ENCODE data around the gene SLC41A2. TPM values are rescaled to one million over a fixed set of nuclear protein-coding genes. Genes with fewer than 3 reads are reported as not detected.

The SLC41A2 gene
- total and polyA plus RNA-seq, 10 of the 15 experiments (the other 5 are each of a cell fraction or from before 2014, with no cell fraction given) = 3.5 to 19.0 (median 11.3) TPM

DNA sequence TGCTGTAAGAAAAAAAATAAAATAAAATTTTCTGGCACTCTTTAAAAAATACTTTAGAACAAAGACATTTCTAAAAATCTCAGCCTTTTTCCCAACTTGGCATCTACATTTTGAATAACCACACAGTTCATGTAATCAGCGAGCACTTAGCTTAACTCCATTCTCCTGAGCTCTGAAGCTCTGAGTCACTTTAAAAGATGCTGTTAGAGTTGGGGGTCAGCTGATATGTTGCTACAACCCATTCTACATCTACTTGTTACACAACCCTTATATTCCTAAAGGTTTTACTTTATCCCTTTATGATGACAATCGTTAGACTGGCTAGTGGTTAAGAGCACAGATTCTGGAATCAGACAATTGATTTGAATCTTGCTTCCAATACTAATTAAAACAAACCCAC, 48.3 kb downstream of the SLC41A2 start:
- H3K27ac ChIP-seq (ENCODE audit: control insufficient read depth, insufficient read depth) = no peak overlapping the region
- TF ChIP-seq NFYA (IDR thresholded peaks at IDR 0.05; ENCODE audit: borderline replicate concordance, low read depth, low read length) = no peak
- TF ChIP-seq BCL11A (IDR thresholded peaks at IDR 0.05; ENCODE audit: low read depth, low read length) = no peak
- TF ChIP-seq, protein P1, sequence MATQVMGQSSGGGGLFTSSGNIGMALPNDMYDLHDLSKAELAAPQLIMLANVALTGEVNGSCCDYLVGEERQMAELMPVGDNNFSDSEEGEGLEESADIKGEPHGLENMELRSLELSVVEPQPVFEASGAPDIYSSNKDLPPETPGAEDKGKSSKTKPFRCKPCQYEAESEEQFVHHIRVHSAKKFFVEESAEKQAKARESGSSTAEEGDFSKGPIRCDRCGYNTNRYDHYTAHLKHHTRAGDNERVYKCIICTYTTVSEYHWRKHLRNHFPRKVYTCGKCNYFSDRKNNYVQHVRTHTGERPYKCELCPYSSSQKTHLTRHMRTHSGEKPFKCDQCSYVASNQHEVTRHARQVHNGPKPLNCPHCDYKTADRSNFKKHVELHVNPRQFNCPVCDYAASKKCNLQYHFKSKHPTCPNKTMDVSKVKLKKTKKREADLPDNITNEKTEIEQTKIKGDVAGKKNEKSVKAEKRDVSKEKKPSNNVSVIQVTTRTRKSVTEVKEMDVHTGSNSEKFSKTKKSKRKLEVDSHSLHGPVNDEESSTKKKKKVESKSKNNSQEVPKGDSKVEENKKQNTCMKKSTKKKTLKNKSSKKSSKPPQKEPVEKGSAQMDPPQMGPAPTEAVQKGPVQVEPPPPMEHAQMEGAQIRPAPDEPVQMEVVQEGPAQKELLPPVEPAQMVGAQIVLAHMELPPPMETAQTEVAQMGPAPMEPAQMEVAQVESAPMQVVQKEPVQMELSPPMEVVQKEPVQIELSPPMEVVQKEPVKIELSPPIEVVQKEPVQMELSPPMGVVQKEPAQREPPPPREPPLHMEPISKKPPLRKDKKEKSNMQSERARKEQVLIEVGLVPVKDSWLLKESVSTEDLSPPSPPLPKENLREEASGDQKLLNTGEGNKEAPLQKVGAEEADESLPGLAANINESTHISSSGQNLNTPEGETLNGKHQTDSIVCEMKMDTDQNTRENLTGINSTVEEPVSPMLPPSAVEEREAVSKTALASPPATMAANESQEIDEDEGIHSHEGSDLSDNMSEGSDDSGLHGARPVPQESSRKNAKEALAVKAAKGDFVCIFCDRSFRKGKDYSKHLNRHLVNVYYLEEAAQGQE (IDR thresholded peaks at IDR 0.05; ENCODE audit: low read depth, low read length) = no peak
- no peak for TF ChIP-seq ZBED1 (IDR thresholded peaks at IDR 0.05; ENCODE audit: borderline replicate concordance)
- TF ChIP-seq NFXL1 (IDR thresholded peaks at IDR 0.05; ENCODE audit: borderline replicate concordance) = no peak
- no peak for TF ChIP-seq SPI1 (IDR thresholded peaks at IDR 0.05; ENCODE audit: borderline replicate concordance, insufficient read depth, low read depth, low read length)
- no peak for TF ChIP-seq POLR2AphosphoS2 (IDR thresholded peaks at IDR 0.05; ENCODE audit: low read depth, low read length)
- no peak for TF ChIP-seq YBX1 (IDR thresholded peaks at IDR 0.05)
- TF ChIP-seq KAT2A (conservative IDR thresholded peaks at IDR 0.05; ENCODE audit: control insufficient read depth, low read depth, low read length) = no peak
- TF ChIP-seq E2F4 (IDR thresholded peaks at IDR 0.05; ENCODE audit: low read depth, low read length) = no peak
- no peak overlapping the region for H3K4me2 ChIP-seq (ENCODE audit: control insufficient read depth, insufficient read depth)
- H2AFZ ChIP-seq (ENCODE audit: control insufficient read depth, low read depth, low read length) = no peak overlapping the region
- ChIA-PET SMC1A (ENCODE audit: uncharacterized antibody, unreplicated experiment) (interaction anchor here (1.5 to 2.0 kb wide), 2 partner anchors 18 to 21 kb away, joined by 3 to 6 read pairs; no protein-coding TSS in a partner anchor), POLR2A (no interaction called here), RAD21 (ENCODE audit: unreplicated experiment) (no interaction called here), CTCF (interaction anchor here (1.3 kb wide), 1 partner anchor 211 kb away, joined by 3 read pairs; no protein-coding TSS in a partner anchor)
- H3K9me3 ChIP-seq (replicated peaks; ENCODE audit: control insufficient read depth, insufficient read depth, low read length) = no peaks in the 10 kb centered on the region
- DNase-seq (ENCODE audit: low read depth, low spot score) (no peak), ATAC-seq (no peak), FAIRE-seq (no peak)
- no peak overlapping the region for H3K4me3 ChIP-seq
- WGBS (ENCODE audit: insufficient coverage, insufficient replicate concordance, low lambda C conversion rate, missing lambda C conversion rate) = 97% methylated on average over 2 of the region's 2 CpGs
- BruUV-seq (replicated peaks) = no TSS peak
- no peaks in the 10 kb centered on the region for H3K4me1 ChIP-seq (ENCODE audit: control insufficient read depth, insufficient read depth, low read length)
- H3K36me3 ChIP-seq (ENCODE audit: control insufficient read depth in 2 of 2, insufficient read depth in 2 of 2, low read length in 1 of 2) = no peaks in the 10 kb centered on the region
- no peaks in the 10 kb centered on the region for H3K27me3 ChIP-seq (replicated peaks in 1 of 2; ENCODE audit: control insufficient read depth in 2 of 2, insufficient read depth in 2 of 2, low read length in 1 of 2)
- in situ Hi-C loops (cut with MboI) = no loop called here
- no peak overlapping the region for H3K9ac ChIP-seq (ENCODE audit: control insufficient read depth, insufficient read depth, low read length)
- intact Hi-C loops (cut with micrococcal nuclease; ENCODE audit: unreplicated experiment) = no loop called here
- H4K20me1 ChIP-seq (ENCODE audit: control insufficient read depth, insufficient read depth) = no peaks in the 10 kb centered on the region
- H3K79me2 ChIP-seq (ENCODE audit: control insufficient read depth, insufficient read depth, low read length) = no peaks in the 10 kb centered on the region

Other genes with a start within 250 kb of the SLC41A2 start
- gene NOPCHAP1, start 28.0 kb upstream of the SLC41A2 start, total RNA-seq (2014; rRNA removed) = 28.9 and 29.8 TPM in 2 replicates
- 38.6 and 41.5 TPM in 2 replicates for gene NOPCHAP1, start 28.0 kb upstream of the SLC41A2 start, total RNA-seq (2014; rRNA removed; fragmentation: Illumina TruSeq; extraction: Trizol)
- gene NOPCHAP1, start 28.0 kb upstream of the SLC41A2 start, total RNA-seq (2021) = 39.6 and 40.2 TPM in 2 replicates
- 29.2 and 41.6 TPM in 2 replicates for gene NOPCHAP1, start 28.0 kb upstream of the SLC41A2 start, polyA plus RNA-seq (2011; rRNA removed)
- gene NOPCHAP1, start 28.0 kb upstream of the SLC41A2 start, polyA plus RNA-seq (2014; fragmentation: Illumina TruSeq; extraction: Trizol) = 22.6 and 28.0 TPM in 2 replicates
- 100 to 1,000 TPM; 108 to 115 TPM for gene NOPCHAP1, start 28.0 kb upstream of the SLC41A2 start, polyA plus RNA-seq (2014; fragmentation: Nextera tagmentation; extraction: Ambion mirVana)
- gene NOPCHAP1, start 28.0 kb upstream of the SLC41A2 start, polyA plus RNA-seq (2014; rRNA removed) = 26.3 and 28.9 TPM in 2 replicates
- 10 to 100 TPM; 69.2 to 73.1 TPM for gene NOPCHAP1, start 28.0 kb upstream of the SLC41A2 start, polyA plus RNA-seq (2016; fragmentation: Nextera tagmentation; extraction: Ambion mirVana)
- gene ALDH1L2, start 126.2 kb upstream of the SLC41A2 start, total RNA-seq (2014; rRNA removed) = 6.6 and 6.7 TPM in 2 replicates
- 6.5 and 6.9 TPM in 2 replicates for gene ALDH1L2, start 126.2 kb upstream of the SLC41A2 start, total RNA-seq (2014; rRNA removed; fragmentation: Illumina TruSeq; extraction: Trizol)
- 12.0 and 13.2 TPM in 2 replicates for gene ALDH1L2, start 126.2 kb upstream of the SLC41A2 start, total RNA-seq (2021)
- 0.15 and 0.45 TPM in 2 replicates for gene ALDH1L2, start 126.2 kb upstream of the SLC41A2 start, polyA plus RNA-seq (2011; rRNA removed)
- gene ALDH1L2, start 126.2 kb upstream of the SLC41A2 start, polyA plus RNA-seq (2014; fragmentation: Illumina TruSeq; extraction: Trizol) = 13.7 and 18.9 TPM in 2 replicates
- 1 to 10 TPM; 1.8 to 2.1 TPM for gene ALDH1L2, start 126.2 kb upstream of the SLC41A2 start, polyA plus RNA-seq (2014; fragmentation: Nextera tagmentation; extraction: Ambion mirVana)
- 7.8 and 10.7 TPM in 2 replicates for gene ALDH1L2, start 126.2 kb upstream of the SLC41A2 start, polyA plus RNA-seq (2014; rRNA removed)
- gene ALDH1L2, start 126.2 kb upstream of the SLC41A2 start, polyA plus RNA-seq (2016; fragmentation: Nextera tagmentation; extraction: Ambion mirVana) = 10 to 100 TPM; 10.4 to 10.6 TPM
- gene WASHC4, start 149.4 kb upstream of the SLC41A2 start, total RNA-seq (2014; rRNA removed) = 41.3 and 43.9 TPM in 2 replicates
- 46.2 and 50.3 TPM in 2 replicates for gene WASHC4, start 149.4 kb upstream of the SLC41A2 start, total RNA-seq (2014; rRNA removed; fragmentation: Illumina TruSeq; extraction: Trizol)
- 29.4 and 31.1 TPM in 2 replicates for gene WASHC4, start 149.4 kb upstream of the SLC41A2 start, total RNA-seq (2021)
- 50.6 and 88.5 TPM in 2 replicates for gene WASHC4, start 149.4 kb upstream of the SLC41A2 start, polyA plus RNA-seq (2011; rRNA removed)
- gene WASHC4, start 149.4 kb upstream of the SLC41A2 start, polyA plus RNA-seq (2014; fragmentation: Illumina TruSeq; extraction: Trizol) = 33.5 and 41.1 TPM in 2 replicates
- 10 to 100 TPM; 16.0 to 18.4 TPM for gene WASHC4, start 149.4 kb upstream of the SLC41A2 start, polyA plus RNA-seq (2014; fragmentation: Nextera tagmentation; extraction: Ambion mirVana)
- 15.6 and 30.7 TPM in 2 replicates for gene WASHC4, start 149.4 kb upstream of the SLC41A2 start, polyA plus RNA-seq (2014; rRNA removed)
- gene WASHC4, start 149.4 kb upstream of the SLC41A2 start, polyA plus RNA-seq (2016; fragmentation: Nextera tagmentation; extraction: Ambion mirVana) = 10 to 100 TPM; 34.4 to 40.5 TPM

Measured in GM12878 (cell line).